Cardiac fibroblast (primary cell): ENCODE measurements around the gene SMYD4.
A peak's percentile ranks its signal among the peaks of the same experiment; 100 is the strongest.
"Not testable (repeated sequence)": the region's sequence is repeated elsewhere in the genome, so short reads cannot be mapped to it uniquely, and the experiment has no call there.

Experiments
- DNase-seq, 2 donors: peaks; one replicate each; pipeline versions ENCODE4 v3.0.0 to v3.0.0-alpha.2; 2010; ENCODE audit warnings: low read depth in 2 of 2
- H3K4me3 ChIP-seq, 2 donors: replicated peaks in 1 of 2; 1 replicate in 1 of 2; 2 replicates in 1 of 2; pipeline ENCODE4 v1.5.1; 2011; ENCODE audit warnings: low read depth in 2 of 2, low read length in 2 of 2, mild to moderate bottlenecking in 2 of 2, moderate library complexity in 1 of 2
- TF ChIP-seq, protein P1 (sequence below): IDR thresholded peaks from one replicate; pipeline ENCODE4 v1.5.1; 2011; ENCODE audit warnings: low read depth, mild to moderate bottlenecking, low read length, inconsistent platforms

The SMYD4 gene

DNA sequence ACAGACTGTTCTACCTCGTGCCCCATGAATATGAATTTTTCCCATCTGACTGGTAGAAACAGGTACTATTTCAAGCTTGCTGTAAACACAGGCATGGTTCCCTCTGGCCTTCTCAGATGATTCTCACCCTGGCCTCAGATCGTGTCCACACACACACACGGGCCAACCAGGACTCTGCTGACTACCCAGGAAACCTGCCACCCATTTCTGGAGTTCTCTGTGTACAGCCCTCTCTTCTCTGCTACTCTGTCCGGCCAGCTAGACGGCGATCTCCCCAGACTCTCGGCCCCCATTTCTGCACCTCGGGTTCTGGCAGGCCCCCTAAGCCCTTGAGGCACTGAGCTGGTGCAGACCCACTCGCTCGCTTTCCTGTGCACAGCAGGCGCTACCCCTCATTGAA, 31.3 kb upstream of the SMYD4 start:
- TF ChIP-seq, protein P1, sequence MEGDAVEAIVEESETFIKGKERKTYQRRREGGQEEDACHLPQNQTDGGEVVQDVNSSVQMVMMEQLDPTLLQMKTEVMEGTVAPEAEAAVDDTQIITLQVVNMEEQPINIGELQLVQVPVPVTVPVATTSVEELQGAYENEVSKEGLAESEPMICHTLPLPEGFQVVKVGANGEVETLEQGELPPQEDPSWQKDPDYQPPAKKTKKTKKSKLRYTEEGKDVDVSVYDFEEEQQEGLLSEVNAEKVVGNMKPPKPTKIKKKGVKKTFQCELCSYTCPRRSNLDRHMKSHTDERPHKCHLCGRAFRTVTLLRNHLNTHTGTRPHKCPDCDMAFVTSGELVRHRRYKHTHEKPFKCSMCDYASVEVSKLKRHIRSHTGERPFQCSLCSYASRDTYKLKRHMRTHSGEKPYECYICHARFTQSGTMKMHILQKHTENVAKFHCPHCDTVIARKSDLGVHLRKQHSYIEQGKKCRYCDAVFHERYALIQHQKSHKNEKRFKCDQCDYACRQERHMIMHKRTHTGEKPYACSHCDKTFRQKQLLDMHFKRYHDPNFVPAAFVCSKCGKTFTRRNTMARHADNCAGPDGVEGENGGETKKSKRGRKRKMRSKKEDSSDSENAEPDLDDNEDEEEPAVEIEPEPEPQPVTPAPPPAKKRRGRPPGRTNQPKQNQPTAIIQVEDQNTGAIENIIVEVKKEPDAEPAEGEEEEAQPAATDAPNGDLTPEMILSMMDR, result no peak
- no peak for DNase-seq
- H3K4me3 ChIP-seq, result no peak overlapping the region

DNA sequence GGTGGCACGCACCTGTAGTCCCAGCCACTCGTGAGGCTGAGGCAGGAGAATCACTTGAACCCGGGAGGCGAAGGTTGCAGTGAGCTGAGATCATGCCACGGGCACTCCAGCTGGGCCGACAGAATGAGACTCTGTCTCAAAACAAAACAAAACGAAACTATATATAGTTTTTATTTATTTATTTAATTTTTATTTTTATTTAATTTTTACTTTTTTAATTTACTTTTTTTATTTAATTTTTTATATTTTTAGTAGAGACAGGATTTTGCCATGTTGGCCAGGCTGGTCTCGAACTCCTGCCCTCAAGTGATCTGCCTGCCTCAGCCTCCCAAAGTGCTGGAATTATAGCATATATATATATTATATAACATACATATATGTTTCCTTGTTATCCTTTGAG, 26.8 kb upstream of the SMYD4 start:
- DNase-seq, H3K4me3 ChIP-seq: not testable (repeated sequence)

DNA sequence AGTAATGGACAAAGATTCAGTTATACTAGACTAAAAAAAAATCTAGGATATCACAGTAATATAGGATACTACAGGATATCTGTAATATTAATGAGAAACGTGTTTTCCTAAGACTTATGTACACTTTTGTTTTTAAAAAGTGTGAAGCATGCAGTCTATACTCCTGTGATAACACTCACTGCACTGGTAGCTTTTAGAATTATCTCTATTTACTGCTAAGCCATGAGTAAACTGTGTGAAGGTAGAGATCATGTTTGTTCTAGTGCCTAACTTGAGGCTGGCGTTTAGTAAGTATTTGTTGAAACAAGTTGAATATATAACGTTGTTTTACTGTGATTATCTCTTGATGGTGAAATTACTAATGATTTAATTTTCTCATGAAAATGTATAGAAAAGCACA, 24.0 kb upstream of the SMYD4 start:
- no peak for DNase-seq
- TF ChIP-seq, protein P1, result no peak
- H3K4me3 ChIP-seq, result no peak overlapping the region

DNA sequence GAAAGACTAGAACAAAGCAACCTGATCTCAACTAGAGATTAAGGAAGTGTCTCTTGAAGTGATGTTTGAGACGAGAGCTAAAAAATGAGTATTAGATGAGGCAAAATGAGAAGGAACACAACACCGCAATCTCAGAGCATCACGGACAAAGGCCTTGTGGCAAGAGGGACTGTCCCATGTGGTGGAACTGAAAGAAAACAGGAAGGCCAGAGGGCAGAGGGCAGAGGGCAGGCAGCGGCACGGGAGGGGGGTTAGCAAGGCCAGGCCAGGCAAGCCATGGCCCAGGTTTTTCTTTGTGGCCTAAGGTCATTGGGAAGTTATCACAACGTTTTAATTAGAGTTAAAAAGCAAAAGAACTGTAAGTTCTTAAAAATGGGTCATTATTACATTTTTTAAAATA, 22.6 kb upstream of the SMYD4 start:
- H3K4me3 ChIP-seq, result no peak overlapping the region
- TF ChIP-seq, protein P1, result no peak
- DNase-seq, result no peak

DNA sequence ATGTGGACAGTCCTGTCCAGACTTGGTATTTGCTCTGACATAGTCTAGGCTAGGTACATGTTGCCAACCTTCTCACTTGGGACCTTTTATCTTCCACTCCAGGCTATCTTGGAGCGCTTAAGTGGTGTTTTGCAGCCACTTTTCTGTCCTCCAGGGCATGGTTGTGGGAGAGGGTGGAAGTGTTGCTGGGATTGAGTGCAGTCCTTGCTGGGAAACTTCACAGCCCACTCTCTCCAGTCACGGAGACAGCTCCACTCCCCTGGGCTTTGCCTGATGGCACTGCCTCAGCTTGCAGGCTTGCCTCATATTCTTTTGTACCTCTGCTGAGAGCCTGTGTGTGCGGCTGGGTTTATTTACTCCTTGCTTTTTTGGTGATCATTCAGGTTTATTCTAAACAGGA, 17.5 kb upstream of the SMYD4 start:
- TF ChIP-seq, protein P1, result no peak
- no peak overlapping the region for H3K4me3 ChIP-seq
- peak in 1 of 2 donors; percentile 11 for DNase-seq

DNA sequence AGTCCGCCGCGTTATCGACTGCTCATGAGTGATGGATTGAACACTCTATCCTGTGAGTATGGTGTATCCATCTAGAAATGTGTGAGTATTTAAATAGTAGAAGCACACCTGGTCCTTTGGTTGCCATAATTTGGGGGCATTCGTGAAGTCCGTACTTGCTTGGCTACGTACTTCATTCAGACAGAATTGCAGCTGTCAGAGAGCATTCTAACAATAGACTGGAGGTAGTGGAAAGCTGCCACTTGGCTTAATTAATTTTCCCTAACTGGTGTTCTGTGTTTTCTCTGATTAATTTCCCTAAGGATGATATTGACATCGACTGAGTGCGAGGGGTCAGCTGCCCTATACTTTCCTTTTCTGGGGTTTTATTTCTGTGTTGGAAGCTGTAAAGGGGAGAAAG, 14.2 kb upstream of the SMYD4 start:
- TF ChIP-seq, protein P1, result no peak
- no peak overlapping the region for H3K4me3 ChIP-seq
- no peak for DNase-seq

DNA sequence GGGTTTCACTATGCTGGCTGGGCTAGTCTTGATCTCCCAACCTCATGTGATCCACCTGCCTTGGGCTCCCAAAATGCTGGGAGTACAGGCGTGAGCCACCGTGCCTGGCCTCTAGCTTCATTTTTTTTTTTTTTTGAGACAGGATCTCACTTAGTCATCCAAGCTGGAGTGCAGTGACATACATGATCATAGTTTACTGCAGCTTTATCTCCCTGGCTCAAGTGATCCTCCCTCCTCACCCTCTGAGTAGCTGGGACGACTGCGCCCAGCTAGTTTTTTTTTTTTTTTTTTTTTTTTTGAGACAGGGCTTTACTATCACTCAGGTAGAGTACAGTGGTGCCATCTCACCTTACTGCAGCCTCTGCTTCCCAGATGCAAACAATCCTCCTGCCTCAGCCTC, 9.8 kb upstream of the SMYD4 start:
- H3K4me3 ChIP-seq, result no peak overlapping the region
- DNase-seq, result no peak
- TF ChIP-seq, protein P1, result no peak
